Uterus (tissue), 4 donors: Measurements from ENCODE around the gene CDK5R2. TPM values are rescaled to one million over a fixed set of nuclear protein-coding genes. Genes with fewer than 3 reads are reported as not detected.

Experiments
- DNase-seq, 2 donors: peaks; one replicate each; pipeline ENCODE4 v3.0.0-alpha.2; 2019 to 2020
- H3K27ac ChIP-seq, 2 donors: fragments of 200-600 bp; sonication (generic); 1 replicate in 1 of 2; 2 replicates in 1 of 2; pipeline ENCODE4 v1.5.1; 2016 to 2018
- H3K27me3 ChIP-seq, 2 donors: fragments of 200-600 bp; sonication (generic); one replicate each; pipeline ENCODE4 v1.5.1; 2018 to 2019; ENCODE audit warnings: control low read depth in 1 of 2
- H3K36me3 ChIP-seq, 2 donors: fragments of 200-600 bp; sonication (generic); one replicate each; pipeline ENCODE4 v1.5.1; 2019; ENCODE audit warnings: control low read depth in 1 of 2
- H3K4me1 ChIP-seq, 2 donors: fragments of 200-600 bp; sonication (generic); one replicate each; pipeline ENCODE4 v1.5.1; 2018 to 2019; ENCODE audit warnings: control low read depth in 1 of 2
- H3K4me3 ChIP-seq, 2 donors: fragments of 200-600 bp; sonication (generic); 1 replicate in 1 of 2; 2 replicates in 1 of 2; pipeline ENCODE4 v1.5.1; 2018 to 2019; ENCODE audit warnings: mild to moderate bottlenecking in 1 of 2
- H3K9me3 ChIP-seq, 2 donors: fragments of 200-600 bp; sonication (generic); one replicate each; pipeline ENCODE4 v1.5.1; 2019; ENCODE audit warnings: control low read depth in 1 of 2
- CTCF ChIP-seq, 4 experiments: fragments of 200-600 bp in 2 of 4; fragments of 450-650 bp in 2 of 4; sonication (generic) in 2 of 4; IDR thresholded peaks; one replicate each; pipeline ENCODE4 v1.5.1; 2016 to 2019; ENCODE audit warnings: antibody characterized with exemption in 4 of 4, mild to moderate bottlenecking in 2 of 4, moderate library complexity in 1 of 4
- POLR2A ChIP-seq, 2 donors: fragments of 450-650 bp; IDR thresholded peaks; one replicate each; pipeline ENCODE4 v1.6.1; 2016; ENCODE audit warnings: antibody characterized with exemption in 2 of 2, mild to moderate bottlenecking in 1 of 2, moderate library complexity in 1 of 2
- intact Hi-C: fragments of 100-400 bp; cut with DNase I; formaldehyde crosslinking; loops from one replicate; pipeline ENCODE4 v1.15.1; 2023; ENCODE audit warnings: low total_unique reads
- total RNA-seq, 4 donors: library from RNA; depleted of rRNA in 3 of 4; stranded (reverse); fragments of >200 nt in 3 of 4; gene quantifications; one replicate each; pipeline versions ENCODE4 v1.1.0 to v1.2.4, GENCODE V29; 2014 to 2023
- donor health status: DM: yes; HTN: yes; CAD: no.

The CDK5R2 gene
- total RNA-seq, 4 donors from 2014 or later: not detected

GRCh38 chr2:218990052-218990451 is 30.6 kb downstream of the CDK5R2 start:
- DNase-seq: no peak
- Histone ChIP-seq H3K36me3 (no peaks in the 10 kb centered on the region), H3K4me3 (no peak overlapping the region), H3K9me3 (no peaks in the 10 kb centered on the region), H3K4me1 (peaks cover 0 to 20% of the 10 kb centered on the region in 2 donors), H3K27ac (no peak overlapping the region), H3K27me3 (peaks cover 23 to 85% of the 10 kb centered on the region in 2 donors)
- intact Hi-C loops: no loop called here
- TF ChIP-seq POLR2A (IDR thresholded peaks at IDR 0.05): no peak
- TF ChIP-seq CTCF (IDR thresholded peaks at IDR 0.05): no peak

- Histone ChIP-seq H3K27me3 (peaks cover 17 to 85% of the 10 kb centered on the region in 2 donors), H3K36me3 (no peaks in the 10 kb centered on the region), H3K4me1 (peaks cover 0 to 15% of the 10 kb centered on the region in 2 donors), H3K9me3 (no peaks in the 10 kb centered on the region), H3K4me3 (no peak overlapping the region), H3K27ac (no peak overlapping the region)
- TF ChIP-seq CTCF (IDR thresholded peaks at IDR 0.05): no peak
- intact Hi-C loops: no loop called here
- DNase-seq: no peak
Observed at GRCh38 chr2:218990612-218991011, 31.1 kb downstream of the CDK5R2 start.

- H3K4me3 ChIP-seq: no peak overlapping the region
- intact Hi-C loops: no loop called here
- H3K27ac ChIP-seq: no peak overlapping the region
- H3K4me1 ChIP-seq: peaks cover 0 to 15% of the 10 kb centered on the region in 2 donors
- H3K27me3 ChIP-seq: peaks cover 14 to 74% of the 10 kb centered on the region in 2 donors
- H3K36me3 ChIP-seq: no peaks in the 10 kb centered on the region
- TF ChIP-seq POLR2A (IDR thresholded peaks at IDR 0.05) (no peak), CTCF (IDR thresholded peaks at IDR 0.05) (no peak)
- no peaks in the 10 kb centered on the region for H3K9me3 ChIP-seq
- DNase-seq: no peak
Observed at GRCh38 chr2:218991674-218992168, 32.3 kb downstream of the CDK5R2 start.

GRCh38 chr2:218992196-218992595 is 32.7 kb downstream of the CDK5R2 start:
- peaks cover 0 to 15% of the 10 kb centered on the region in 2 donors for H3K4me1 ChIP-seq
- H3K27ac ChIP-seq: no peak overlapping the region
- no peaks in the 10 kb centered on the region for H3K9me3 ChIP-seq
- intact Hi-C loops: no loop called here
- TF ChIP-seq POLR2A (IDR thresholded peaks at IDR 0.05): no peak
- H3K27me3 ChIP-seq: peaks cover 14 to 70% of the 10 kb centered on the region in 2 donors
- H3K36me3 ChIP-seq: no peaks in the 10 kb centered on the region
- no peak for DNase-seq
- no peak overlapping the region for H3K4me3 ChIP-seq

GRCh38 chr2:218992703-218993344 is 33.4 kb downstream of the CDK5R2 start:
- Histone ChIP-seq H3K4me3 (peak overlapping the region in 1 of 2 donors; percentile 14), H3K27ac (no peak overlapping the region), H3K4me1 (peaks cover 0 to 15% of the 10 kb centered on the region in 2 donors), H3K9me3 (no peaks in the 10 kb centered on the region), H3K36me3 (no peaks in the 10 kb centered on the region), H3K27me3 (peaks cover 14 to 65% of the 10 kb centered on the region in 2 donors)
- intact Hi-C loops: no loop called here
- TF ChIP-seq POLR2A (IDR thresholded peaks at IDR 0.05) (no peak), CTCF (IDR thresholded peaks at IDR 0.05) (no peak)
- no peak for DNase-seq
